Measurements from ENCODE around the gene SEMA5A.

The SEMA5A gene

GRCh38 chr5:9523090-9523823 lies 22.6 kb downstream of the SEMA5A start:
- in situ Hi-C loops (cut with MboI; ENCODE audit: low pct_unique_long_range_greater_than_20kb, low sequenced_read_pairs, unreplicated experiment): no loop called here
- TF ChIP-seq CTCF (IDR thresholded peaks at IDR 0.05; ENCODE audit: extremely low read depth, insufficient read depth, missing control alignments): no peak
- DNase-seq (ENCODE audit: low spot score): no peak

- DNase-seq (ENCODE audit: low spot score): no peak
- no peak for TF ChIP-seq CTCF (IDR thresholded peaks at IDR 0.05; ENCODE audit: extremely low read depth, insufficient read depth, missing control alignments)
These were observed 26.3 kb downstream of the SEMA5A start for GRCh38 chr5:9519537-9519936.

GRCh38 chr5:9516591-9516990 lies 29.3 kb downstream of the SEMA5A start:
- TF ChIP-seq CTCF (IDR thresholded peaks at IDR 0.05; ENCODE audit: extremely low read depth, insufficient read depth, missing control alignments): no peak
- DNase-seq (ENCODE audit: low spot score): no peak

More at GRCh38 chr5:9519537-9519936, 26.3 kb downstream of the SEMA5A start:
- in situ Hi-C loops (cut with MboI; ENCODE audit: low pct_unique_long_range_greater_than_20kb, low sequenced_read_pairs, unreplicated experiment): no loop called here

GRCh38 chr5:9515436-9515835 lies 30.4 kb downstream of the SEMA5A start:
- in situ Hi-C loops (cut with MboI; ENCODE audit: low pct_unique_long_range_greater_than_20kb, low sequenced_read_pairs, unreplicated experiment): no loop called here
- no peak for DNase-seq (ENCODE audit: low spot score)
- no peak for TF ChIP-seq CTCF (IDR thresholded peaks at IDR 0.05; ENCODE audit: extremely low read depth, insufficient read depth, missing control alignments)

More at GRCh38 chr5:9516591-9516990, 29.3 kb downstream of the SEMA5A start:
- in situ Hi-C loops (cut with MboI; ENCODE audit: low pct_unique_long_range_greater_than_20kb, low sequenced_read_pairs, unreplicated experiment): no loop called here

GRCh38 chr5:9514968-9515367 lies 30.9 kb downstream of the SEMA5A start:
- in situ Hi-C loops (cut with MboI; ENCODE audit: low pct_unique_long_range_greater_than_20kb, low sequenced_read_pairs, unreplicated experiment): no loop called here
- no peak for DNase-seq (ENCODE audit: low spot score)
- no peak for TF ChIP-seq CTCF (IDR thresholded peaks at IDR 0.05; ENCODE audit: extremely low read depth, insufficient read depth, missing control alignments)

- TF ChIP-seq CTCF (IDR thresholded peaks at IDR 0.05; ENCODE audit: extremely low read depth, insufficient read depth, missing control alignments): no peak
- no peak for DNase-seq (ENCODE audit: low spot score)
- in situ Hi-C loops (cut with MboI; ENCODE audit: low pct_unique_long_range_greater_than_20kb, low sequenced_read_pairs, unreplicated experiment): no loop called here
These were observed 32.0 kb downstream of the SEMA5A start for GRCh38 chr5:9513827-9514226.

Measured in GM13977 (cell line).